CD14-positive monocyte (primary cell): Measurements from ENCODE around the gene CHKA. TPM values are rescaled to one million over a fixed set of nuclear protein-coding genes. Genes with fewer than 3 reads are reported as not detected.

Experiments
- DNase-seq, 3 donors: peaks; one replicate each; pipeline ENCODE4 v3.0.0-alpha.2; 2011 to 2022
- H2AFZ ChIP-seq: 2 replicates; pipeline ENCODE4 v1.6.0; 2012; ENCODE audit warnings: mild to moderate bottlenecking, low read depth, low read length, inconsistent platforms; ENCODE audit not compliant: insufficient read depth, poor library complexity, severe bottlenecking
- H3K27ac ChIP-seq, 2 donors: 1 replicate in 1 of 2; 2 replicates in 1 of 2; pipeline ENCODE4 v1.5.1; 2012 to 2013; ENCODE audit warnings: low read length in 2 of 2, control low read depth in 1 of 2, inconsistent platforms in 1 of 2, low read depth in 1 of 2, mild to moderate bottlenecking in 1 of 2
- H3K27me3 ChIP-seq, 2 donors: one replicate each; pipeline versions ENCODE4 v1.6.0 to v1.6.1; 2011 to 2013; ENCODE audit warnings: low read length in 2 of 2; ENCODE audit not compliant: control insufficient read depth in 2 of 2, insufficient read depth in 2 of 2
- H3K36me3 ChIP-seq, 2 donors: replicated peaks in 1 of 2; 1 replicate in 1 of 2; 2 replicates in 1 of 2; pipeline versions ENCODE4 v1.5.1 to v1.6.1; 2012 to 2013; ENCODE audit warnings: low read length in 2 of 2, control low read depth in 1 of 2, inconsistent platforms in 1 of 2, mild to moderate bottlenecking in 1 of 2; ENCODE audit not compliant: insufficient read depth in 2 of 2, control insufficient read depth in 1 of 2
- H3K4me1 ChIP-seq, 2 donors: 1 replicate in 1 of 2; 2 replicates in 1 of 2; pipeline versions ENCODE4 v1.5.1 to v1.6.1; 2012 to 2013; ENCODE audit warnings: low read length in 2 of 2, control low read depth in 1 of 2, inconsistent platforms in 1 of 2, mild to moderate bottlenecking in 1 of 2, moderate library complexity in 1 of 2; ENCODE audit not compliant: insufficient read depth in 2 of 2, control insufficient read depth in 1 of 2
- H3K4me2 ChIP-seq: replicated peaks from 2 replicates; pipeline ENCODE3; 2012; ENCODE audit warnings: low read length, moderate library complexity, mild to moderate bottlenecking; ENCODE audit not compliant: poor library complexity, severe bottlenecking; ENCODE audit errors: extremely low read depth
- H3K4me3 ChIP-seq, 3 experiments: fragments of 200-600 bp in 1 of 3; sonication (generic) in 1 of 3; replicated peaks in 1 of 3; 1 replicate in 2 of 3; 2 replicates in 1 of 3; pipeline ENCODE4 v1.5.1; 2011 to 2013; ENCODE audit warnings: low read length in 3 of 3, mild to moderate bottlenecking in 3 of 3, control low read depth in 2 of 3, low read depth in 2 of 3, inconsistent platforms in 1 of 3, moderate library complexity in 1 of 3
- H3K79me2 ChIP-seq: 2 replicates; pipeline ENCODE4 v1.6.0; 2012; ENCODE audit warnings: mild to moderate bottlenecking, control low read depth, inconsistent platforms, low read length, moderate library complexity; ENCODE audit not compliant: insufficient read depth
- H3K9ac ChIP-seq: 2 replicates; pipeline ENCODE4 v1.6.0; 2017; ENCODE audit warnings: low read length, mild to moderate bottlenecking; ENCODE audit not compliant: insufficient read depth, poor library complexity, severe bottlenecking
- H3K9me3 ChIP-seq, 2 donors: replicated peaks in 1 of 2; 1 replicate in 1 of 2; 2 replicates in 1 of 2; pipeline versions ENCODE4 v1.5.1 to v1.6.1; 2012 to 2013; ENCODE audit warnings: low read length in 2 of 2, control low read depth in 1 of 2; ENCODE audit not compliant: control insufficient read depth in 1 of 2, insufficient read depth in 1 of 2
- H4K20me1 ChIP-seq: 2 replicates; pipeline ENCODE4 v1.6.0; 2012; ENCODE audit warnings: mild to moderate bottlenecking, low read length, control low read depth, moderate library complexity; ENCODE audit not compliant: insufficient read depth
- H3K27ac Mint-ChIP-seq, 7 donors: one replicate each; pipeline ENCODE4 v1.8.0; 2020; ENCODE audit warnings: mild to moderate bottlenecking in 7 of 7, mixed read lengths in 7 of 7, moderate library complexity in 6 of 7, inconsistent platforms in 2 of 7
- H3K27me3 Mint-ChIP-seq, 3 donors: one replicate each; pipeline ENCODE4 v1.8.0; 2021 to 2022; ENCODE audit warnings: low read depth in 3 of 3, mild to moderate bottlenecking in 3 of 3, mixed read lengths in 3 of 3, moderate library complexity in 3 of 3, inconsistent platforms in 1 of 3
- H3K36me3 Mint-ChIP-seq, 2 donors: one replicate each; pipeline ENCODE4 v1.8.0; 2020; ENCODE audit warnings: mixed read lengths in 2 of 2, inconsistent platforms in 1 of 2, mild to moderate bottlenecking in 1 of 2
- H3K4me1 Mint-ChIP-seq: one replicate; pipeline ENCODE4 v1.8.0; 2020; ENCODE audit warnings: mild to moderate bottlenecking, mixed read lengths
- H3K4me3 Mint-ChIP-seq, 2 donors: one replicate each; pipeline ENCODE4 v1.8.0; 2020; ENCODE audit warnings: mild to moderate bottlenecking in 2 of 2, mixed read lengths in 2 of 2, moderate library complexity in 1 of 2
- H3K9me3 Mint-ChIP-seq, 7 donors: one replicate each; pipeline ENCODE4 v1.8.0; 2020 to 2022; ENCODE audit warnings: mixed read lengths in 7 of 7, mild to moderate bottlenecking in 6 of 7, moderate library complexity in 6 of 7, inconsistent platforms in 2 of 7
- WGBS: methylation state at CpG from one replicate; pipeline ENCODE4 v1.1.5; 2013; ENCODE audit warnings: missing lambda C conversion rate; ENCODE audit not compliant: insufficient coverage; 5-methylcytosine and 5-hydroxymethylcytosine counted together
- intact Hi-C, 2 donors: fragments of 100-400 bp; cut with micrococcal nuclease; formaldehyde crosslinking; loops; one replicate each; pipeline versions ENCODE4 v1.15.0 to v1.15.1; 2023
- polyA plus RNA-seq, 3 donors: library from polyadenylated mRNA; depleted of rRNA in 1 of 3; unstranded in 2 of 3; stranded (reverse) in 1 of 3; fragments of 300-500 nt in 2 of 3; fragments of >200 nt in 1 of 3; fragmentation: Illumina TruSeq in 2 of 3; gene quantifications; 1 replicate in 2 of 3; 2 replicates in 1 of 3; pipeline ENCODE4 v1.2.3, GENCODE V29; 2012 to 2021
- TF ChIP-seq, protein P1 (sequence below): fragments of 200-600 bp; IDR thresholded peaks from one replicate; pipeline ENCODE4 v1.8.0; 2022; ENCODE audit warnings: antibody characterized with exemption, mild to moderate bottlenecking

CHKA gene
- polyA plus RNA-seq, 3 donors: 2.8 to 20.9 (median 5.7) TPM

DNA sequence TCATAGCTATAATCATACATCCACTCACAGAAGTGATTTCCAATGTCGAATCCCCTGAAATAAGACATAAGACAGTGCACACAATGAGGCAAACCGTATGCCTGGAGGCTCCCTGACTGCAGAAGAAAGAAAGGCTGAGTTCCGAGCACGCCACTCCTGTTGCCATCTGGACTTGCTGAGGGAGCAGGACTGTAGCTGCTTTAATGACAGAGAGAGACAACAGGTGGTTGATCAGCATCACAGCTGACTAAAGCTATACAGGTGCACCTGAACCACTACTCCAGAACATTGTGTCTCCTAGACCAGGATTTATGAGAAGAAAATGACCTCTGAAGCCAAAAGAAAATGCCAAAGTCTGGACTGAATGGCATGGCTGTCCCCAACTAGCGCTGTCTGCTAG is 55.3 kb downstream of the CHKA start:
- DNase-seq: no peak
- Mint-ChIP-seq H3K9me3 (no peaks in the 10 kb centered on the region), H3K27me3 (no peaks in the 10 kb centered on the region), H3K4me3 (no peak overlapping the region), H3K27ac (no peak overlapping the region), H3K36me3 (peaks cover 74 to 88% of the 10 kb centered on the region in 2 donors), H3K4me1 (peaks cover 16% of the 10 kb centered on the region)
- H3K27ac ChIP-seq: no peak overlapping the region
- H3K4me2 ChIP-seq: no peak overlapping the region
- WGBS: 90% methylated on average over 3 of the region's 5 CpGs
- peaks cover 0 to 10% of the 10 kb centered on the region in 2 donors for H3K4me1 ChIP-seq
- H3K27me3 ChIP-seq: no peaks in the 10 kb centered on the region
- TF ChIP-seq, protein P1, sequence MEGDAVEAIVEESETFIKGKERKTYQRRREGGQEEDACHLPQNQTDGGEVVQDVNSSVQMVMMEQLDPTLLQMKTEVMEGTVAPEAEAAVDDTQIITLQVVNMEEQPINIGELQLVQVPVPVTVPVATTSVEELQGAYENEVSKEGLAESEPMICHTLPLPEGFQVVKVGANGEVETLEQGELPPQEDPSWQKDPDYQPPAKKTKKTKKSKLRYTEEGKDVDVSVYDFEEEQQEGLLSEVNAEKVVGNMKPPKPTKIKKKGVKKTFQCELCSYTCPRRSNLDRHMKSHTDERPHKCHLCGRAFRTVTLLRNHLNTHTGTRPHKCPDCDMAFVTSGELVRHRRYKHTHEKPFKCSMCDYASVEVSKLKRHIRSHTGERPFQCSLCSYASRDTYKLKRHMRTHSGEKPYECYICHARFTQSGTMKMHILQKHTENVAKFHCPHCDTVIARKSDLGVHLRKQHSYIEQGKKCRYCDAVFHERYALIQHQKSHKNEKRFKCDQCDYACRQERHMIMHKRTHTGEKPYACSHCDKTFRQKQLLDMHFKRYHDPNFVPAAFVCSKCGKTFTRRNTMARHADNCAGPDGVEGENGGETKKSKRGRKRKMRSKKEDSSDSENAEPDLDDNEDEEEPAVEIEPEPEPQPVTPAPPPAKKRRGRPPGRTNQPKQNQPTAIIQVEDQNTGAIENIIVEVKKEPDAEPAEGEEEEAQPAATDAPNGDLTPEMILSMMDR: no peak
- H3K36me3 ChIP-seq: peaks cover 60 to 97% of the 10 kb centered on the region in 2 donors
- H4K20me1 ChIP-seq: no peaks in the 10 kb centered on the region
- no peak overlapping the region for H3K9ac ChIP-seq
- intact Hi-C loops: no loop called here
- no peak overlapping the region for H2AFZ ChIP-seq
- no peak overlapping the region for H3K4me3 ChIP-seq
- no peaks in the 10 kb centered on the region for H3K9me3 ChIP-seq
- H3K79me2 ChIP-seq: no peaks in the 10 kb centered on the region

DNA sequence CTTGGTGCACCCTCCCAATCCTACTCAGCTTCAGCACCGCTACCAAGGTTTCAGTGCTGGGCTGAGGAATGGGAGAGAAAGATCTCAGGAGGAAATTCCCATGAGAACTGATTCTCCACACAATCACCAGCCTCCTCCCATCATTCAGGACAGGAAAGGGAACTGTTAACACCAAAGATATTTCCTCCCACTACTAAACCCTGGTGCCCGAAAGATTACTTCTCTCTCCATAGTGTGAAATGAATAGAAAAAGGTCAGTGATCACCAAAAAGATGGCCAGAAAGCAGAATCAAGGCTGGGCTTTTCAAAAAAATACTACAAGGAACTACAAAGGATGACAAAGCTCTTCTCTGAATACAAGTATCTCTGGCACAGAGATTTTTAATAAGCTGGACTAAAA is 56.3 kb downstream of the CHKA start:
- H3K27me3 Mint-ChIP-seq: no peaks in the 10 kb centered on the region
- H3K4me3 Mint-ChIP-seq: no peak overlapping the region
- no peak overlapping the region for H3K9ac ChIP-seq
- no peak overlapping the region for H3K4me2 ChIP-seq
- no CpG with 5 or more reads among the region's 2 CpGs for WGBS
- H3K4me1 ChIP-seq: peaks cover 0 to 10% of the 10 kb centered on the region in 2 donors
- no peak for DNase-seq
- intact Hi-C loops: no loop called here
- no peaks in the 10 kb centered on the region for H3K27me3 ChIP-seq
- H3K4me3 ChIP-seq: no peak overlapping the region
- H3K79me2 ChIP-seq: no peaks in the 10 kb centered on the region
- peaks cover 51 to 93% of the 10 kb centered on the region in 2 donors for H3K36me3 ChIP-seq
- no peak overlapping the region for H2AFZ ChIP-seq
- no peaks in the 10 kb centered on the region for H3K9me3 Mint-ChIP-seq
- TF ChIP-seq, protein P1: no peak
- H4K20me1 ChIP-seq: no peaks in the 10 kb centered on the region
- H3K4me1 Mint-ChIP-seq: peaks cover 16% of the 10 kb centered on the region
- peak overlapping the region in 1 of 2 donors; percentile 13 for H3K27ac ChIP-seq
- H3K27ac Mint-ChIP-seq: peak overlapping the region in 4 of 7 donors; percentile 11 to 68 (median 43)
- no peaks in the 10 kb centered on the region for H3K9me3 ChIP-seq
- H3K36me3 Mint-ChIP-seq: peaks cover 69 to 85% of the 10 kb centered on the region in 2 donors
